ENCODE results near the gene APBA1.

Gene APBA1

DNA sequence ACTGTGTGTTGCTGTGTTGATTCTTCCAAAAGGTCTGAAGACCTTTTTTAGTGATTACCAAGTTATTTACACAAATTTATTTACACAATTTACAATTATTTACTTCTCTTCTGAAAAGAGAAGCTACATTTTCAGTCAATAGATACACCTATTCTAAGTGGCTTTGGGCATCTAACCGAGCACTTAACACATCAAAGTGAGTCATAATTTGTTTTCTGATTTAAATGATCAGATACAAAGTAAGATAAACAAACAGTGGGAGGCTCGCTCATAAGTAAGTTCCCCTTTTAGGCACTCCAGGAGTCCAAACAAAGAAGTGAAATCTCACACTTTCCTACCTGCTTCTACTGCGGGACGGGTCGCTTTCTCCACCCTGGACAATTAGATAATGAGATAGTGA, 90.2 kb downstream of the APBA1 start:
- H3K4me3 ChIP-seq (ENCODE audit: low read length), result no peak overlapping the region
- TF ChIP-seq, protein P1, sequence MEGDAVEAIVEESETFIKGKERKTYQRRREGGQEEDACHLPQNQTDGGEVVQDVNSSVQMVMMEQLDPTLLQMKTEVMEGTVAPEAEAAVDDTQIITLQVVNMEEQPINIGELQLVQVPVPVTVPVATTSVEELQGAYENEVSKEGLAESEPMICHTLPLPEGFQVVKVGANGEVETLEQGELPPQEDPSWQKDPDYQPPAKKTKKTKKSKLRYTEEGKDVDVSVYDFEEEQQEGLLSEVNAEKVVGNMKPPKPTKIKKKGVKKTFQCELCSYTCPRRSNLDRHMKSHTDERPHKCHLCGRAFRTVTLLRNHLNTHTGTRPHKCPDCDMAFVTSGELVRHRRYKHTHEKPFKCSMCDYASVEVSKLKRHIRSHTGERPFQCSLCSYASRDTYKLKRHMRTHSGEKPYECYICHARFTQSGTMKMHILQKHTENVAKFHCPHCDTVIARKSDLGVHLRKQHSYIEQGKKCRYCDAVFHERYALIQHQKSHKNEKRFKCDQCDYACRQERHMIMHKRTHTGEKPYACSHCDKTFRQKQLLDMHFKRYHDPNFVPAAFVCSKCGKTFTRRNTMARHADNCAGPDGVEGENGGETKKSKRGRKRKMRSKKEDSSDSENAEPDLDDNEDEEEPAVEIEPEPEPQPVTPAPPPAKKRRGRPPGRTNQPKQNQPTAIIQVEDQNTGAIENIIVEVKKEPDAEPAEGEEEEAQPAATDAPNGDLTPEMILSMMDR (conservative IDR thresholded peaks at IDR 0.05; ENCODE audit: low read depth, low read length), result no peak
- no peak for DNase-seq (ENCODE audit: low read depth)

DNA sequence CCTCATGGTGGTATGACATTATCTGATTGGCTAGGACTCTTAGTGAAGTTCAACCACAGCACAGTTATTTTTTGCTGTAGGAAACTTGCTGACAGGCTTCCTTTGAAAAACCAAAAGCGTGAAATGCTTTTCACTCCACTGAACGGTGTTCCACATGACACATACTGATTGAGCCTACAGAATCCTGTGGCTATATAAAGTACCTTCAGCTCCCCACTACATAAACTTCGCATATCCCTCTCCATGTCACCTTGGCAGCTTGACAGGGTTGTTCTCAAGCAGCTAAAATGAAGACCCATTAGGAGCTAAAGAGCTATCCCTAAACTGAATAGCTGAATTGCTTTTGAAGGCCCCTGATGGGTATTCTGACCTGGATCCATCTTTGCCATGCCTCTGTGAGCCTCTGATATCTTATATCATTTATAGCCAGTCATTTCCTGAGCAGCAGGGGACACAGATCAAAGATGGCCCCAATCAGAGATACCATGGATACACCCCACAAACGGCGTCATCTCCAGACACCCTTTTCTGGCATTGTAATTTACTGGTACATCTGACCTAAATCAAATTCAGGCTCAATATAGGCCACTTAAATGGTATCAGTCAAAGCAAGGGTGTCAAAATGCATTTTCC, 91.5 kb downstream of the APBA1 start:
- TF ChIP-seq, protein P1 (conservative IDR thresholded peaks at IDR 0.05; ENCODE audit: low read depth, low read length), result no peak
- DNase-seq (ENCODE audit: low read depth), result no peak
- no peak overlapping the region for H3K4me3 ChIP-seq (ENCODE audit: low read length)

DNA sequence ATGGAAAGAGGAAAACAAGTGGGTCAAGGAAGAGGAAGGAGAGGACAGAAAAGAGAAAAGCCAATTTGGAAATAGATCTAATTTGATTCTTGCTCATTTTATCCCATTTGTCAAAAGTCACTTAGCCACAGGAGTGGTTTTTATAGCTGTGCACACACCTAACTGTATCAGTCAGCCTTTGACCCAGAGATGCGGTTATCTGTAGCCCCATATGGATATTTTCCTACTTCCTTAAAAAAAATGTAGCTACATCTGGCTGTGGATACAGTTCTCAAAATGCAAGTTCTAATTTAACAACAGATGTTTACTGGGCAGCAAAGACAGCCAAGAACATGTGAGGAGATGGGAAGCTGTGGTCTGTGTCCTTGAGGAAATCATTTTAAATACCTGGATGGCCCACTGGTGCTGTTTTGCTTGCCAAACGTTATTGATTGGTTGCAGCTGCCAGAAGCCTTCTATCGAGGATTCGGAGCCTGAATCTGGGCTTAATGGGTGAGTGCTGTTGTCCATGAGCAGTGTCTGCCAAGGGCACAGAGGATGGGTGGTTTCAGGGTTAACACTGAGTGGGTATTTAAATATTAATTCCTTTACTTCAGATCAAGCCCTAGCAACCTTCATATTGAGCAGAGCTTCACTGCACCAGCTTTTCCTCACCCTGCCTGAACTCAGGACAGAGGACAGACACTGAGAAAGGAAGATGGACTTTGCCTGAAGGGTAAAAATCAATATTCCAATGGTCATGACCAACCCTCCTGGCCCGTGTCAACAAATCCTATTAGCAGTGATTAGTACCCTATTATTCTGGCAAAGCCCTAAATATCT, 92.2 kb downstream of the APBA1 start:
- TF ChIP-seq, protein P1 (conservative IDR thresholded peaks at IDR 0.05; ENCODE audit: low read depth, low read length), result no peak
- DNase-seq (ENCODE audit: low read depth), result no peak
- H3K4me3 ChIP-seq (ENCODE audit: low read length), result no peak overlapping the region

DNA sequence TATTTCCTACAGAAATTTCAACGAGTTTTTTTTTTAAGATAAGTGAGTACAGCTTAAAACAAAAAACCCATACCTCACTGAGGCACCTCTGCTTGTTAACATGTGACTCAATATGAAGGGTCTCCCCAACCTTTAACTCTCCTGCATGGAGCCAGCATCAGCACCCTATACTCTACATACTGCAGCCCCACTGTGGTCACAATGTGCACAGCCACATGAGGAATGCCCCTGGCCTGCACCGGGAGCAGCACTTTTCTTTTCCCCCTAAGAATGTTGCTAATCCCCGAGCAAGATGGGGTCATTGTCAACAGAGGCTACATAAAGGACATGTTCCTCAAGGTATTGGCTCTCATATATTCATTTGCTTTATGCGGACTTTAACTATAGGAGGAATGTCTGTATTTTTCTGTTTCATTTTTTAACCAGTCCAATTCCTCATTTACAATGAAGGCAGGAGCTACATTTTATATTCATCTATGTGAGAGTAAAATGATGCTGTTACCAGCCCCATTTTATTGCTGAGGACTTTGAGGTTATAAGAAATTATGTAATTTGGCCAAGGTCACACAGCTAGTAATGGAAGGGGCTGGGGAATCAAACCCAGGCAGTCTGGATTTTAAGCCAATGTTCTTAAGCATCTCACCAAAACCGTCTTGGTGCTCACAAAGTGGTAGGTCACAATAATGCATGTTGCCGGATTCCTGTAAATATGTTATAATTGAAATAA, 93.0 kb downstream of the APBA1 start:
- TF ChIP-seq, protein P1 (conservative IDR thresholded peaks at IDR 0.05; ENCODE audit: low read depth, low read length), result no peak
- no peak for DNase-seq (ENCODE audit: low read depth)
- H3K4me3 ChIP-seq (ENCODE audit: low read length), result no peak overlapping the region

DNA sequence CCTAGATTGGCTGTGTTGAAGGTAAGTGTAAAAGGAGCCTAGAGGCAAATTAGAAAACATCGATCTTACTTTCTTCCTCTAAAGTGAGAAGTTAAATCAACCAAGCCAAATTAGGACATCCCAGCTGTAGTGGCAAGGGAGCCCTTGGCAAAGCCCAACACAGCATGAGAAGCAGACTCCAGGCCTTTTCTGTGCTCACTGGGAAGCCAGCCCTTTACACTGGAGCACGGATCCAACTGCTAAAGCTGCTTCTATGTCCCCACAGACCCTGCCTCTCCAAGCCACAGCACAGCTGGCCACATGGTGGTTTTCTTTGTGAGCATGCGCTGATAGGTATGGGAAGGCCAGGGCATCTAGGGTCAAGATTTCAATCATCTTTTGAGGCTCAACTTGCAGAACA, 94.1 kb downstream of the APBA1 start:
- no peak for DNase-seq (ENCODE audit: low read depth)
- H3K4me3 ChIP-seq (ENCODE audit: low read length), result no peak overlapping the region

DNA sequence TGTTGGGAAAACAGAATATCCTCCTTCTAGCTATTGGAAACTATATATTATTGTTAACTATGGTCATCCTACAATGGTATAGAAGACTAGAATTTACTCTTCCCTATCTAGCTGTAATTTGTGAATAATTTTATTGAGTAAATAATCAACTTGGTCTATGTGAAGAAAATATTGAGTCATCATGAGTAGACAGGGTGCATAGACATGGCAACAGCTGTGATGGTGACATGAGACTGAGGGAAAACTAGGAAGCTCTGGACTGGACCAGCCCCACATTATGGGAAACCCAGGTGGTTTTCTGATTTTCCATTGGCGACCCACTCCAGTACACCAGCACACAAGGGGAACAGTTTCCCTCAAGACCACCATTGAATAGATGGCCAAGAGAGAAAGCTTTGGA, 95.0 kb downstream of the APBA1 start:
- DNase-seq (ENCODE audit: low read depth), result no peak
- TF ChIP-seq, protein P1 (conservative IDR thresholded peaks at IDR 0.05; ENCODE audit: low read depth, low read length), result no peak
- H3K4me3 ChIP-seq (ENCODE audit: low read length), result no peak overlapping the region

More for the DNA sequence above, 94.1 kb downstream of the APBA1 start:
- TF ChIP-seq, protein P1 (conservative IDR thresholded peaks at IDR 0.05; ENCODE audit: low read depth, low read length), result no peak
